Pancreas (tissue), 10 donors: Measurements from ENCODE around the gene CHST8. TPM values are rescaled to one million over a fixed set of nuclear protein-coding genes. Genes with fewer than 3 reads are reported as not detected.
"Not testable (repeated sequence)": the region's sequence is repeated elsewhere in the genome, so short reads cannot be mapped to it uniquely, and the experiment has no call there.

Experiments
- ATAC-seq, 4 donors: fragments of 200-7000 bp; cut with Tn5 transposase; one replicate each; pipeline versions ENCODE4 v1.8.0 to v1.9.1; 2020; ENCODE audit warnings: mild to moderate bottlenecking in 4 of 4, moderate library complexity in 4 of 4
- DNase-seq, 6 donors: peaks; one replicate each; pipeline ENCODE4 v3.0.0-alpha.2; 2020
- FAIRE-seq: peaks from 2 replicates; lab custom pipeline; 2012; peaks lifted over from hg19 to GRCh38; lab: Jason Lieb, UNC
- H3K27ac ChIP-seq, 4 donors: fragments of 200-600 bp; sonication (generic); 1 replicate in 3 of 4; 2 replicates in 1 of 4; pipeline versions ENCODE4 v1.5.0 to v1.8.0; 2020
- H3K27me3 ChIP-seq, 4 donors: fragments of 200-600 bp; one replicate each; pipeline ENCODE4 v1.8.0; 2021
- H3K36me3 ChIP-seq, 3 donors: fragments of 200-600 bp; sonication (generic) in 1 of 3; one replicate each; pipeline versions ENCODE4 v1.5.0 to v1.8.0; 2020 to 2021
- H3K4me1 ChIP-seq, 3 donors: fragments of 200-600 bp; one replicate each; pipeline ENCODE4 v1.8.0; 2021
- H3K4me3 ChIP-seq, 4 donors: fragments of 200-600 bp; sonication (generic) in 2 of 4; one replicate each; pipeline versions ENCODE4 v1.5.0 to v1.8.0; 2020 to 2021
- H3K9me3 ChIP-seq, 4 donors: fragments of 200-600 bp; one replicate each; pipeline ENCODE4 v1.8.0; 2021
- WGBS, 2 donors: extraction: QIAGEN DNeasy Blood & Tissue Kit; methylation state at CpG; one replicate each; pipeline ENCODE4 v1.1.7; 2013; 5-methylcytosine and 5-hydroxymethylcytosine counted together
- intact Hi-C, 3 donors: fragments of 100-400 bp; cut with DNase I; formaldehyde crosslinking; loops; one replicate each; pipeline versions ENCODE4 v1.11.1 to v1.14.2; 2022
- polyA plus RNA-seq, 2 donors: library from polyadenylated mRNA; stranded (reverse); fragments of 200-250 nt; gene quantifications; one replicate each; pipeline ENCODE4 v1.2.3, GENCODE V29; 2013
- total RNA-seq, 6 donors: library from RNA; stranded (reverse); fragmentation: NEBNext Ultra II Directional in 4 of 6; extraction: Animal tissue kit (Norgen Biotek cat#: 25700) in 4 of 6; gene quantifications; one replicate each; pipeline versions ENCODE4 v1.2.1 to v1.2.4, GENCODE V29; 2021 to 2023
- TF ChIP-seq, protein P1 (sequence below), 4 donors: fragments of 200-600 bp; sonication (generic) in 3 of 4; IDR thresholded peaks; one replicate each; pipeline versions ENCODE4 v1.5.0 to v1.8.0; 2021; ENCODE audit warnings: antibody characterized with exemption in 4 of 4
- donor health status: healthy with polysubstance abuse.
- donor health status: DM: no; HTN: no; CAD: no; lungs with moderate emphysema.
- donor health status: DM: no; HTN: no; CAD: no.
- donor health status: control.
- donor health status: control.
- donor health status: Bipolar disorder and iron deficiency.
- donor health status: DM: yes; HTN: yes; CAD: no.
- donor health status: DM: no; HTN: no; CAD: no.
- donor health status: DM: no; HTN: no; CAD: no.
- donor health status: DM: yes; HTN: yes; CAD: no.

CHST8 gene
- total and polyA plus RNA-seq, 8 donors, result 0.41 to 3.6 (median 0.89) TPM

- Histone ChIP-seq H3K27me3 (peaks cover 0 to 6% (median 0%) of the 10 kb centered on the region in 4 donors), H3K27ac (no peak overlapping the region), H3K9me3 (no peaks in the 10 kb centered on the region), H3K36me3 (no peaks in the 10 kb centered on the region), H3K4me3 (no peak overlapping the region), H3K4me1 (no peaks in the 10 kb centered on the region)
- DNase-seq (peak in 1 of 6 donors; percentile 13), FAIRE-seq (no peak), ATAC-seq (no peak)
- TF ChIP-seq, protein P1, sequence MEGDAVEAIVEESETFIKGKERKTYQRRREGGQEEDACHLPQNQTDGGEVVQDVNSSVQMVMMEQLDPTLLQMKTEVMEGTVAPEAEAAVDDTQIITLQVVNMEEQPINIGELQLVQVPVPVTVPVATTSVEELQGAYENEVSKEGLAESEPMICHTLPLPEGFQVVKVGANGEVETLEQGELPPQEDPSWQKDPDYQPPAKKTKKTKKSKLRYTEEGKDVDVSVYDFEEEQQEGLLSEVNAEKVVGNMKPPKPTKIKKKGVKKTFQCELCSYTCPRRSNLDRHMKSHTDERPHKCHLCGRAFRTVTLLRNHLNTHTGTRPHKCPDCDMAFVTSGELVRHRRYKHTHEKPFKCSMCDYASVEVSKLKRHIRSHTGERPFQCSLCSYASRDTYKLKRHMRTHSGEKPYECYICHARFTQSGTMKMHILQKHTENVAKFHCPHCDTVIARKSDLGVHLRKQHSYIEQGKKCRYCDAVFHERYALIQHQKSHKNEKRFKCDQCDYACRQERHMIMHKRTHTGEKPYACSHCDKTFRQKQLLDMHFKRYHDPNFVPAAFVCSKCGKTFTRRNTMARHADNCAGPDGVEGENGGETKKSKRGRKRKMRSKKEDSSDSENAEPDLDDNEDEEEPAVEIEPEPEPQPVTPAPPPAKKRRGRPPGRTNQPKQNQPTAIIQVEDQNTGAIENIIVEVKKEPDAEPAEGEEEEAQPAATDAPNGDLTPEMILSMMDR (IDR thresholded peaks at IDR 0.05), result no peak
- 69 to 87% methylated on average over 5 of the region's 5 CpGs for WGBS, 2 donors
- intact Hi-C loops, result no loop called here
Observed at GRCh38 chr19:33659835-33660234, 38.1 kb downstream of the CHST8 start.

GRCh38 chr19:33660410-33661124, 38.8 kb downstream of the CHST8 start:
- no peak overlapping the region for H3K27ac ChIP-seq
- no peak for FAIRE-seq
- TF ChIP-seq, protein P1 (IDR thresholded peaks at IDR 0.05), result no peak
- no peaks in the 10 kb centered on the region for H3K9me3 ChIP-seq
- no peaks in the 10 kb centered on the region for H3K4me1 ChIP-seq
- 57 to 70% methylated on average over 11 of the region's 11 CpGs for WGBS, 2 donors
- peaks cover 0 to 6% (median 0%) of the 10 kb centered on the region in 4 donors for H3K27me3 ChIP-seq
- no peaks in the 10 kb centered on the region for H3K36me3 ChIP-seq
- no peak for ATAC-seq
- peak in 1 of 6 donors; percentile 22 for DNase-seq
- intact Hi-C loops, result no loop called here
- H3K4me3 ChIP-seq, result no peak overlapping the region

GRCh38 chr19:33661336-33661735, 39.6 kb downstream of the CHST8 start:
- no peak for FAIRE-seq
- ATAC-seq, result no peak
- intact Hi-C loops, result no loop called here
- Histone ChIP-seq H3K27ac (no peak overlapping the region), H3K9me3 (no peaks in the 10 kb centered on the region), H3K4me1 (no peaks in the 10 kb centered on the region), H3K4me3 (no peak overlapping the region), H3K27me3 (peaks cover 0 to 5% (median 0%) of the 10 kb centered on the region in 4 donors), H3K36me3 (no peaks in the 10 kb centered on the region)
- WGBS, 2 donors, result 60 to 63% methylated on average over 7 of the region's 7 CpGs
- DNase-seq, result peak in 1 of 6 donors; percentile 24
- TF ChIP-seq, protein P1 (IDR thresholded peaks at IDR 0.05), result no peak

DNA sequence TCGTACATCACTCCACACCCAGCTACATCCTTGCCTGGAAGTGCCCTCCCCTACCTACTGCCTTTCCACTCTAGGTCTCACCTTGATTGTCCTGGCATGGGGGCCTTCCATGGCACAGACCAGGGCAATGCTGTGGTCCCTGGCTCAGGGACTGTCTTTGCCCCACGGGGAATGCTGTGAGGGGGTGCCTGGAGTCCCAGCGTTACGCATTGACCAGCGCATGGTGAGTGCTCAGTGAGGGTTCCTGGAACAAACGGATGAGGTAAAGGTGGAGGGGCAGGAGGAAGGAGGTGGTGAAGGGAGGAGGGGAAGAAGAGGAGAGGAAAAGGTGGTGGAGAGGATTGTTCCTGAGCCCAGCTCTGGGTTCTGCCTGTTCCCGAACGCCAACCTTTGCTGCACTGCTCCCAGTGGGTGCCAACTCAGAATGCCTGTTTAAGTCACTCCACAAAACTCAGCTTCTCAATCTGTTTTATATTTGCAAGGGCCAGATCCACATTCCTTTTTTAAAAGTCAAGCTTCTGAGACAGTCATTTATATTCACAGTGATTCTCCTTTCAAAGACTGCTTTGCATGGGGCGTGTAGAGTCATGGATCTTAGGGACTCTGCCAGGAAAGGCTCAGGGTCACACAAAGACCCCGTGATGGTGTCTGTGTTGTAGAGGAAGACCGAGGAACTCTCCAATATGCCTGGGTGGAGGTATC, 40.8 kb downstream of the CHST8 start:
- TF ChIP-seq, protein P1 (IDR thresholded peaks at IDR 0.05), result no peak
- Histone ChIP-seq H3K27ac (no peak overlapping the region), H3K4me1 (no peaks in the 10 kb centered on the region), H3K27me3 (no peaks in the 10 kb centered on the region), H3K36me3 (no peaks in the 10 kb centered on the region), H3K4me3 (no peak overlapping the region), H3K9me3 (no peaks in the 10 kb centered on the region)
- FAIRE-seq (no peak), ATAC-seq (no peak), DNase-seq (no peak)
- intact Hi-C loops, result no loop called here
- 60 to 74% methylated on average over 11 of the region's 11 CpGs for WGBS, 2 donors

DNA sequence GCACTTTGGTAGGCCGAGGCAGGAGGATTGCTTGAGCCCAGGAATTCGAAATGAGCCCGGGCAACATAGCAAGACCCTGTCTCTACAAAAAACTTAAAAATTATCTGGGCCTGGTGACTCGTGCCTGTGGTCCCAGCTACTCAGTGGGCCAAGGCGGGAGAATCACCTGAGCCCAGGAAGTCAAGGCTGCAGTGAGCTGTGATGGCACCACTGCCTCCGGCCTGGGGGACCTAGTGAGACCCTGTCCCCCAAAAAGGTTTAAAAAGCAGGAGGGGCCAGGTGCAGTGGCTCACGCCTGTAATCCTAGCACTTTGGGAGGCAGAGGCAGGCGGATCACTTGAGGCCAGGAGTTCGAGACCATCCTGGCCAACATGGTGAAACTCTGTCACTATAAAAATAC, 41.6 kb downstream of the CHST8 start:
- ATAC-seq, FAIRE-seq, H3K27me3 ChIP-seq, intact Hi-C loops, H3K36me3 ChIP-seq, H3K4me3 ChIP-seq, H3K27ac ChIP-seq, H3K9me3 ChIP-seq, H3K4me1 ChIP-seq: not testable (repeated sequence)
- DNase-seq, result peak in 1 of 6 donors; percentile 11
- WGBS, 2 donors, result 72 to 81% methylated on average over 9 of the region's 9 CpGs
